ENCODE measurements around the gene SPDYA.

GRCh38 chr2:28766070-28766469 lies 44.6 kb upstream of the SPDYA start:
- TF ChIP-seq CTCF (IDR thresholded peaks at IDR 0.05) = no peak
- no peak for TF ChIP-seq POLR2A (IDR thresholded peaks at IDR 0.05)
- TF ChIP-seq POLR2AphosphoS5 (IDR thresholded peaks at IDR 0.05) = no peak
